Hindlimb muscle (tissue), 1 donor: ENCODE data around the gene PDGFA. TPM values are rescaled to one million over a fixed set of nuclear protein-coding genes. Genes with fewer than 3 reads are reported as not detected.

Experiments
- DNase-seq: peaks from one replicate; pipeline ENCODE4 v3.0.0-alpha.2; 2013
- polyA plus RNA-seq: library from polyadenylated mRNA; unstranded; fragments of 120-200 nt; gene quantifications from one replicate; pipeline ENCODE4 v1.2.1, GENCODE V29; 2013; ENCODE audit not compliant: insufficient read length

The PDGFA gene
- polyA plus RNA-seq, 1 donor, result 33.2 TPM

DNA sequence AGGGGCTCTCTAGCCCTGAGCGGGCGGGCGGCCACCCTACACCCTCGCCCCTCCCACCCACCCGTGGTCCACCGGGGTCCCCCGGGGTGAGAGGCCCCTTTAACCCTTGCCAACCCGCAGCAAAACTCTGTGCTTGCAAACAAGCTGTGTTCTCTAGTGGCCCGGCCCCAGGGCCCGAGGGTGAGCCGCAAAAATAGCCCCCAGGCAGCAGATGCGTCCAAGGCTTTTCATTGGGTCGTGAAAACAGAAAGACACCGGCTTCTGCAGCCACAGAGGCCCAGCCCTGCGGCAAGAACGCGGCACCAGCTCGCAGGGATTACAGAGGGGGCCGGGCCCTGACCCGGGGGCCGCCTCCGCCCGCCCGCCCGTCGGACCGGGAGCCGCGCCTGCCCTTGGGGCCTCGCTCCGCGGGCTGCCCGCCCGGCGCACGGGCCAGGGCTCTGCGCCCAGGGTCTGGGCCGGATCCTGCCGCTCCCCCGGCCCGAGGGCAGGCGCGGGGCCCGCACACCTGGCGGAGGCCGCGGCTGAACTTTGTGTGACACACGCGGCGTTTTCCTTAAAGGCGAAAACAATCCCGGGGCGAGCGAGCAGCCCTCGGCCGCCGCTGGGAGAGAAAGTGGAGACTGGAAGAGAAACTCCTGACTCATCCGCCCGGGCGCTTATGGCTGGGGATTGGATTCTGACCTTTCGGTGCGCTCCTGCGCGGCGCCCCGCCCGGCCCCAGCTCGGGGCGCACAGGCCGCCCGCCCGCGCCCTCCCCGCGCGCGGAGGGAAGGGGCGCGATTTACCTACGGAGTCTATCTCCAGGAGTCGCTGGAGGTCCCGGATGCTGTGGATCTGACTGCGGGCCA is 2.8 kb downstream of the PDGFA start:
- peak; percentile 49 for DNase-seq

DNA sequence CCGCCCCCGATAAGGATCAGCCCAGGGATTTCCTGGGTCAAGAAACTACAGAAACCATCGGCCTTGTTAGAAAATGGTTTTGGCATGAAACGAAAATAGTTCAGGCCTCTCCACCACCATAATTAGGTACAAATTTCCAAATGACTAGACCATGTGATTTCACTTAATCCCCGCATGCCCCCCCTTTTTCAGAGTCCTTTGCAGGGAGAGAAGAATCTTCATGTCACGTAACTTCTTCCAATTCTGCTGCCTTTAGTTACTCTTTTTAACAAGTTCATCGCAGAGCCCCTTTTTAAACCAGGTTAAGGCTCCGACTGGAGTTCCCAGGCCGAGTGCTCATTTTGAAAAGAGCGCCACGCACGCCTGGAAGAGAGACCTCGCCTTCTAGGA is 3.4 kb downstream of the PDGFA start:
- DNase-seq, result peak; percentile 43

DNA sequence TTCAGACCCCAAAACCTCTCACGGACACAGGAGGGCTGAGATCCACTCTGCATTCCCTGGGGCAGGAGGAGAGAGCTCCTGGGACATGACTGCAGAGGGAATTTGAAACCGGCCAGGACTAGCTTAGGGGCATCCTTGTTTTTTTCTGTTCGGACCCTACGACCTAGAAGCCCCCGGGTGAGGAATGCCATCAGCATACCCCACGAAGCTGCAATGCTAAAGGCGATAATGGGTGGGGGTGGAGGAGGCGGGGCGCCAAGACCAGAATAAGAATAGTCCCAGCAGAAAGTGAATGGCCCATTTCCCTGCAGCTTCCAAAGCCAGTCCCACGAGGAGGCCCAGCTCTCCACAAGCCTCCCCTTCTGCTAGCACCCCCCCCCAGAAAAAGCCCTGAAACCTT is 4.0 kb downstream of the PDGFA start:
- no peak for DNase-seq

DNA sequence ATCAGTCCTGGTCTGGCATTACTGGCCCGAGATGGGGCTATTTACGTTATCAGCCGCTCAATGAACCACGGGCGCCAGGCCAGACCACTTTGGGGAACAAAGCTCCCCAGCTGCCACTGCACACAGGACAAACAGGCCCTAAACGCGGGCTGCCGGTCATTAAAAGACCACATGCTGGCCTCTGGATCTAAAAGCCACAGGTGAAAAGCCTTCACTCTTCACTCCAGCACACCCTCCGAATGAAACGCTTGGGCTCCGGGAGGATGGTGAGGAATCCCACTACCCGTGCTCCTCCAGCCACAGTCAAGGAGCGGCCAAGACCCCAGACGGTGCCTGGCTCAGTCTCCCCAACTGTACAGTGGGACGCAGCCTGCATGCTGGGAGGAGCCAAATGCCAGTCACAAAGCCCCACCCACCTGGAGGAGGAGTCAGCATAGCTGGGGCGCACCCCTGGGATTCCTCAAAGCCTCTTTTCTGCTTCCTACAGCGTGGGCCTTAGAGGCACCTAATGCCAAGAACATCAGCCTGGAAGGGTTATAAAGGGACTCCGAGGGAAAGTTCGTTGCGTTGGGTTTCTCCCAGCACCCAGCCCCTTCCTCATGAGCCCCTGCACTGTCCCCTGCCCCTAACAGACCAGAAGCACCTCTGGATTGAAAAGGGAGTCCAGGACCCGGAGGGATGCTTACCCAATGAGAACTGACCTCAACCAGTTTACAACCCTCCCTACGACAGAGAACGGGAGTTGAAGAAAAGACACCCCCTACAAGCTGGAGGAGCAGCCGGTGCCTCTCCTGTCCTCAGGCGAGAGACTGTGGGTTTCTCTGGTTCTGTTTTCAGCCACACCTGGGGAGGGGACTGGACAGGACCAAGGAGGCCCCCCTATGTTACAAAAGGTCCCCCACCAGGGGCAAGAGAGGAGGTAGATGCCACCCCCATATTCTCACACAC is 4.7 kb downstream of the PDGFA start:
- DNase-seq, result no peak

DNA sequence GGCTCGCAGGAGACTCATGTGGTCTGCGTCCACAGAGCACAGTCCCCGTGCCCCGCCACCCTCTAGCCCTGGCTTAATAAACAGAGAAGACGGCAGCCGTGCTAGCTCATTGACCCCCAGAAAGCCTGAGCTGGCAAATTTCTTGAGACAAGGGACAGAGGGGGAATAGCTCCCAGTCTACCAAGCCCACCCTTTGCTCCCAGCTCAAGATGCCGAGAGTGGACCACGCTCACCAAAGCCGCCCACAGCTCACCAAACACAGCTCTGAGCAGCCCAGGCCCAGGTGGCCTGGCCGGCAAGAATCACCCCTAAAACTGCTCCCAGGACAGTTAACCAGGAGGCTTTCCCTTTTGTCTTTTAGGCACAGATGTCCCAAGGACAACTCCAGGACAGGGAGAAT is 5.4 kb downstream of the PDGFA start:
- DNase-seq, result no peak

DNA sequence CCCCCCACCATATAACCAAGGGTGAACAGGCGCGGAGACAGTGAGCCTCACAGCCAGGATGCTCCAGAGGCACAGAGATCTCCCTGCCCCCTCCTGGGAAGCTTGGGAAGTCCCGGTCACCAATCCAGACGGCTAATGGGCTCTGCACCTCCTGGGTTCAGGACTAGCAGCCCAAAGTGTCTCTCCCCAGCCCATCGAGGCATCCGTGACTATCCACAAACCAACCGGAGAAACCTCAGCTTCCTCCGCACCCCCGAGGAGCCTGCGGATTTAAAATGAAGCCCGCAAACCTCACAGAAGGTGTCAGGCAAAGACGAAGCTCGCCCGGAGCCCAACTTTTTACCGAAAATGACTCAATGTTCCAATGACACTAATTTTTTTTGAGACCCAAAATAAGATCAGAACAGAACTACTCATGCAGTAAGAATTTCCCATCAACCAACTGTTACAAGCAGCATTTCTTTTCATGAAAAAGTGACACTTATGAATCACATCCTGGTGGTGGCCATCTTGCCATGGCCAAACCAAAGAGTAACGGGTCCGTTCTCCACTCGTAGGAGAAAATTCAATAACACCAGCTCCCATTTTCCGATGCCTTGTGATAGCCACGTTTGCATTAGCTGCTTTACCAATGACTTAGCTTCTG is 6.0 kb downstream of the PDGFA start:
- DNase-seq, result no peak

DNA sequence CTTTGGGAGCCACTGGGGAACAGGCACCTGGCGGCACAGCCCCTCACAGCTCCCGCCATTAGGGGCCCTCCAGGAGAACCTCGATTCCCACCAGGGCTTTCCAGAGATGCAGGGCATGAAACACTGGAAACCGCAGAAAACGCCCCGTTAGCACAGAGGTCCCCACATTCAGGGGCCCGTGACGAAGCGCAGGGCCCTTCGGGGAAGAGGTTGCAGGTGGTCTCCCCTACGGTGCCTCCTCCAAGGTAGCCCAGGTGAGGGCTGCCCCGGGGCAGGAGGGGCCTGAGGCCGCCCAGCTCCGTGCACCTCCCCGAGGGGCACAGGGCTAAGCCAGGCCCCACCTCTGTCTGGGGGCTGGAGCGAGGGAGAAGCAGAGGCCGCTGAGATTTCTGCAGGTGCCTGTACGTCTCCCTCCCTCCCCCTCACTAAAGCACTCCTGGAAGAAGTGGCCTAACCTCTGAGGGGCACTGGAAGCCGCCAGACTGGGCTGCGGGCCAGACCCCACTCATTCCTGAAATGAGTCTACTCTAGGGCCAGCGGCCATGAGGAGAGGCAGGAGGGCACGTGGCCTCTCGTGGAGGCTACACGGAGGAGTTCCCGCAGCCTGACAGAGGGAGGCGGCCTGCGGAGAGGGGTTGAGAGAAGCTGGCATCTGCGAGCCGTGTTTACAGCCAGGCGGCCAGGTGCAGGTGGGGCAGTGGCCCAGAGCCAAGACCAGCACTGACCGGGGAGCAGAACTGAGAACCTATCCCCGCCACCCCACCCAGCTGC is 6.9 kb downstream of the PDGFA start:
- no peak for DNase-seq

DNA sequence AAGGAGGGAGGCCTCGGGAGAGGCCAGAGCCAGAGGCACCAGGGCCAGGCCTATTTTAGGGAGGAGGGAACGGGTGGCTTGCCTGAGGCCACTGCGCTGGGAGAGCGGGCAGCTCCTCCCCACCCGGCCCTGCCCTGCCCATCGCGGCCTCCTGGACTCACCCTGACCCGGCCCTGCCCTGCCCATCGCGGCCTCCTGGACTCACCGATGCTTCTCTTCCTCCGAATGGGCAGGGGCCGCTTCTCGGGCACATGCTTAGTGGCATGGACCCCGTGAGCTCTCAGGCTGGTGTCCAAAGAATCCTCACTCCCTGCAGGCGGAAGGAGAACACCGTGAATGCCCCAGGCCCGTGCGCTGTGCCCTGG is 7.5 kb downstream of the PDGFA start:
- DNase-seq, result no peak

DNA sequence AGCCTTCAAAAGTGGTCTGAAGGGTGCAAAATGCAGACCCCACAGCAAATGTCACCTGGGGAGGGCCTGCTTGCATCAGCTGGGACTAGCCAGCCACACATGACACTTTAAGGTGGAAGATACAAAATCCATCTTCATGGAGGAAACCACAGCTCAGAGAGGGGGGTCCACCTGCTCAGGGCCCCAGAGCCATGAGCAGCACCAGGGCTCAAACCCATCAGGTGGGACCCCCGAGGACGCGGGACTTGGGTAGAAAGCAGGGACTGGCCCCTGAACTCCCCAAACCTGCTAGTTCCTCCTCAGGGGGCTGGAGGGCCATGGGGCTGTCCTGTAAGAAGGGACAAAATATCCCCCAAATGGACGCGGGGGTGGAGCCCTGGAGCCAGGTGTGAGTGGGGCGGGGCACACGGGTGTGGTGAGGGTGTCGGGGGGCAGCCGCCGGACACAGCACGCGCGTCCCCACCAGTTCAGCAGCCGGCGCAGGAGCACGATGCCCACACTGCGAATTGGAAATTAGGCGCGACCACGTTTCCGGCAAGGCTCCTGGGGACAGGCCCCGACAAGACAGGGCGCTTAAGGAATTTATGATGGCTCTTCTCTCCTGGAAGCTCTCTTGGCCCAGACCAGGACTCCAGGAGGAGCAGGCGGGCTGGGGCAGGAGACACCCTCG is 8.0 kb downstream of the PDGFA start:
- DNase-seq, result no peak

DNA sequence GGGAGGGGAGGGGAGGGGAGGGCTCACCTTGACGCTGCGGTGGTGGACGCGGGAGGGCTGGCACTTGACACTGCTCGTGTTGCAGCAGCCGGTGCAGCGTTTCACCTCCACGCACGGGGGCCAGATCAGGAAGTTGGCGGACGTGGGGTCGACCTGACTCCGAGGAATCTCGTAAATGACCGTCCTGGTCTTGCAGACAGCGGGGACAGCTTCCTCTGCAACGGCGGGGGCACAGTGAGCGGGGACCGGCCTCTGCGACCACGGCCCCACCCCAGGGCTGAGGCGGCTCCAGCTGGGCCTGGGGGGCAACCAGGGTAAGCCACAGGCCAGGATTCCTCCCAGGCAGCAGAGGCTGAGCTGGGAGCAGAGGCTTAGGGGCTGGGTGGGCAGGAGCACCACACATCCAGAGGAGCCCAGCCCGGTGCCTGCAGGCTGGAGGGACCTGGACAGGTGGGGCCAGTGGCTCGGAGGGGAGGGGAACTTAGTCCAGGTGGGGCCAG is 8.8 kb downstream of the PDGFA start:
- DNase-seq, result no peak

DNA sequence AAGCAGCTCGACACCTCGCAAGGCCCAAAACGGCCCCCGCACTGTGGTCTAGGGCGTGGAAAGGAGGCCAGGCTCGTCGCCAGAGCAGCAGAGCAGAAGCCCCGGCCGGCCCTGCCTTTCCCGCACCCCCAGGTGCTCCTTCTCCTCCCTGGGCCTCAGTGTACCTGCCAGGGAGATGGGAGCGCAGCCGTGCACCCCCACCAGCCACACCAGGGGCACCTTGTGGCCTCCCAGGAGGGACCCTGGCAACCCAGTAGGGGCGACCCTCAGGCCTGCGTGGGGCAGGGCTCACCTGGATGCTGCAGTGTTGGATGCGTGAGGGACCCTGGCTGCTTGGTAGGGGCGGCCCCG is 9.5 kb downstream of the PDGFA start:
- no peak for DNase-seq

DNA sequence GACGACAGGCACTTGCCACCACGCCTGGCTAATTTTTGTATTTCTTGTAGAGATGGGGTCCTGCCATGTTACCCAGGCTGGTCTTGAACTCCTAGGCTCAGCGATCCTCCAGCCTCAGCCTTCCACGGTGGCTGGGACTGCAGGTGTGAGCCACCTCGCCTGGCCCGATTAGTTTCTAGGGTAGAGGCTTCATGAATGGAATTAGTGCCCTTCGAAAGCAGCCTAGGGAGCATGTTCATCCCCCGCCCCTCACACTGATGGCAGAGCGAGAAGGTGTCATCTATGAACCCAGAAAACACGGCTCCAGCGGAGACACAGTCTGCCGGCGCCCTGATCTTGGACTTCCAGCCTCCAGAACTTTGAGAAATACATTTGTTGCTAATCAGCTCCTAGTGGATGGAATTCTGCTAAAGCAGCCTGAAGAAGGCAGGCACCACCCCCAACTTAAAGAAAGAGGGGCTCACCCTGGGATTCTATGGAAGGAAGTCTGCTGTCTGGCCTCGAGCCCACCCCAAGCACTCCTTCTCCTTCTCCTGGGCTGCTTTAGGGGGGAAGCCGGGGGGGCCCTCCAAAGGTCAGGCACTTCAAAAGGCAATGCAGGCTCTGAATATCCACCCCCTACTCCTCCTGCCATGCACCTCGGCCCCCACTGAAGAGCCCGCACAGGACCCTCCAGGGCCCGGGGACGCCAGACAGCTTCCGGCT is 10.1 kb downstream of the PDGFA start:
- DNase-seq, result no peak

DNA sequence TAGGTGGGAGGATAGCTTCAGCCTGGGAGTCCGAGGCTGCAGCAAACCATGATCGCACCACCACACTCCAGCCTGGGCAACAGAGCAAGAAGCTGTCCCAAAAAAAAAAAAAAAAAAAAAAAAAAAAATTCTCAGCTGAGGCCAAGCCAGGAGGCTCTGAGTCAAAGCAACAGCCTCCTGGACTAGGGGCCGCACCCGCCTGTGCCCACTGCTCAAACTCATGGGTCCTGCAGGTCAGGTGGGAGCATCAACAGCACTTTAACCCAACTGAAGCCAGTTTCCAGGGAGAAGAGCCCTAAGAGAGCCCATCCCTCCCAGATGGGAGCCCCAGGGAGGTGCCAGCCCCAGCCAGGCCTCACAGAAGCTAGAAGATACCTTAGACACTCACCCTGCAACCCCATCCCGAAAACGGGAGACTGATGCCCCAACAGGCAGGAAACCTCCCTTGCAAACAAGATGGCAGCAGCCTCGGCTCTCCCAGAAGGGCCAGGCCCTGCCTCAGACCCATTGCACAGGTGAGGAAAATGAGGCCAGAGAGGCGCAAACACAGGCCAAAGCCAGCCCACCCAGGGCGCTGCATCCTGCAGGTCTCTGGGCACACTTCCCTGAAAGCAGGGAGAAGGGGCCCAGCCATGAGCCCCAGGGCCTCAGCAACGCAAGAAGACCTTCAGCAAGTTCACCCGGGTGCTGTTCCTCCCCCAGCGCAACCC is 11.0 kb downstream of the PDGFA start:
- DNase-seq, result no peak

DNA sequence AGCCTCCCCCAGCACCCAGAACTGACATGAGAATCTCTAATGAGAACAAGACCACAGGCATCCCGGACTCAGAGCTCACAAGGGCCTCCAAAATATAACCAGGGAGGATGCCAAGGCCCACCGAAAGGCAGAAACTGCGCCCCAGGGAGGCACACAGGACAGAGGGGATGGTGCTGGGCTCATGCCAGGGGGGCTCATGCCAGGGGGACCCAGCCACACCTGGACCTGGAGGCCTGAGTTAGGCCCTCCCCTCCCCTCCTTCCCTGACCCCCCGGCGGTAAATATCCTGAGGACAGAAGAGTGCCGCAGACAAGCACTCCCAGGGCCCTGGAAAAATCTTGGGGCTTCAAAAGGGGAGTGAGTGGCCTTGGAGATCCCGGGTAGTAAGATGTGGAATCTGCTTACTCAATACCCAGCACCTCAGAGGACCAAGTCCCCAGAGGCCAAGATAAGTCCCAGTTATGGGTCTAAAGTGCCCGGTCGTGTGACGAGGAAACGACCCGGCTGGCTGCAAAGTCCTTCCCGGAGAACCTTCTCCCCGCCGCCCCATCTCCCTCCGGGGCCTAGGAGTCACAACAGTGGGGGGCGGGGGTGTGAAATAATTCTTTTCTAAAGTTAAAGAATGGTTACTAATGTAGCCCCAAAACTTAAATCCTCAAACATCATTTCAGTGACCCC is 11.9 kb downstream of the PDGFA start:
- no peak for DNase-seq

DNA sequence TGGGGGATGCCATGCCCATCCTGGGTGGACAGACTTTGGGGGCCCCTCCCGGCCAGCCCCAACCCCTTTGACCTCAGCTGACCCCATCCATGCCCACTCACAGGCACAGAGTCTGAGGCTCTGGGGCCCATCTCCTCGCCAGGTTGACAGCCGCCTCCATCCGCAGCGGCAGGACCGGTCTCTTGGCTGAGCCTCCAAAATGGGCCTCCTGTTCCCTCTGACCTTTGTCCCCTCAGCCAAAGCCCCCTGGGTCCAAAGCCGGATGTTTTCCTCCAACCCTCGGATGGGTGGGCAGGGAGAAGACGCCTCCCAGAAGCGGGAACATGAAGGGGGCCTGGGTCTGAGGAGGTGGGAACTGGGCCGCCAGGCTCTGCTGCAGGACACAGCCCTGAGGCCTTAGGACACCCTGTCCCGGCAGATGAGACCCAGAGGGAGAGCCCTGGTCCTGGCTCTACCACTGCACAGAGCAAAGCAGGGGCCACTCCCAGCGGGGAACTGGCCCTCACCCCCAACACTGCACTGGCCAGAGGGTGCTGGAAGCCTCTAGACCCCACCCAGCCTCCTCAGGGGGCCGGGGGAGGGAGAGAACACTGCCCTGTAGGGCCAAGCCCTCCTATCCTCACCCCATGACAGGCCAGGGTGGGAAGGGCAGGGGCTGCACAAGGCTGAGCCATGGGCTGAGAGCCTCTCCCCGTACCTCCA is 12.6 kb downstream of the PDGFA start:
- no peak for DNase-seq

DNA sequence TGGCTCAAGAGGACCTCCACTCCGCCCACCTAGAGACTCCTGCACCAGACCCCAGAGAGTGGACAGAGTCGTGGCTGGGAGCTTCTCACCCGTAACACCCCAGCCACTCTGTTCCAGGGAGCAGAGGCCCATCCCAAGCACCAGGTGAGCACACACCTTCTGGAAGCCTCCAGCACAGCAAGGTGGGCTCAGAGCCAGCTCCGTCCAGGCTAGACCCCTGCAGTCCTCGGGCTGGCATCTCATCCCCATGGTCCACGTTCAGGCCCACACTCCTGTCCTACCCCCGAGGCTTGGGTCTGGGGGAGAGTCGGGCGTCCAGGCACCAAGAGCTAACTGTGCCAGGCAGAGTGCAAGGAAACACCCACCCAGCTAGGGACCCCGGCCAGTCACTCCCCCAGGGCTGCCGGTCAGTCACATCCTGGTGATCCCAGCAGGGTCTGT is 13.2 kb downstream of the PDGFA start:
- no peak for DNase-seq

DNA sequence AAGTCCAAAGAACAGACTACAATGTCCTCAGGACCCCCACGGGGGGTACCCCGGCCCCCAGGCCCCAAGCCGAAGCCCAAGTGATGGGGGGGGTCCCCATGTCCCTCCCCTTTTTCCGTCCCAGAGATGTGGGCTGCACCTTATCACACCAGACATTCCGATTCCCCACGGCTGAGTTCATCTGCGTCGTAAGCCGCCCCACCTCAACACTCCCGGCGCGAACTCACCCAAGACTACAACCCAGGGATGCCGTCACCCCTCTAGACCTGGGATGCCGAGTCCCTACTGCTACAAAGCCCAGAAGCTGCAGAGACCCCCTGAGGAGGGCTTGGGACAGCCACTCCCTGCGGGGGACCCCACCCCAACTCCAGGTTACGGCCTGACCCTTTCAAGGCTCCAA is 14.5 kb downstream of the PDGFA start:
- no peak for DNase-seq

DNA sequence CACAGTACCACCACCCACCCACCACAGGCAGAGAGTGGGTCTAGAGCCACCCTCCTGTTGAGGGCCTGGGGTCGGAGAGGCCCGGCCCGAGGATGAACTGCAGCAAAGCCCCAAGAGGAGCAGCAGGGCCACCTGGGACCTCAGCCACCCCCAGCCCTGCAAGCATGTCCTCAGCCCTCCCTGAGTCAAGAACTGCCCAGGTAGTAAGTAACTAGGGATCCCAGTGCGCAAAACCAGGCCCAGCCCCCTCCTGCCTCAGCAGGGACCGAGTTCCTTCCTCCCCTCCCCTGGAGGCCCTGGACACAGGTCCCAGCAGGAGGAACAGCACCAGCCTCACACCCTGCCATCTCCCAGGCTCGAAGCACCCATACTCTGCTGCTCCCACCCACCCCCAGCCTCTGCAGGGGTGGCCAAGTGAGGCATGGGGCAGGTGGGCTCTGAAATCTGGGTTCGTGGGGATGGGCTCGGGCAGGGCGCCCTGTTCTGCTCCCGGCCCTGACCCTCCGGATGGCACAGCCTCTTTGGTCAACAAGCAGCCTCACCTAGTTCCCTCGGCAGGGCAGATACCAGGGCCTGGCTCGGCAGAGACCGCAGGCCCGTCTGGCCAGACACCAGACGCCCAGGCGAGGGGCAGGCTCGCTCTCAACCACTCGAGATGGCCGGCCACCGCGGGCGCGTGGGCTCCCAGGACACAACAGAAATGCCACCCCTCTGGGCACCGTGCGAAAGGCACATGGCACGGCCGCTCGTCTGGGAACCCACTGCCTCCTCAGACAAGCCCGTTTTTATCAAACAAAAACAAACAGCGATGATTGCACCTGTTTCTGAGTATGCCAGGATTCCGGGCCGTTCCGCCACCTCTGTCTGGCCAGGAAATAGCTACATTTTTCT is 15.2 kb downstream of the PDGFA start:
- no peak for DNase-seq
